ENCODE results near the gene PKP3. TPM values are rescaled to one million over a fixed set of nuclear protein-coding genes. Genes with fewer than 3 reads are reported as not detected.
"Not testable (repeated sequence)": the region's sequence is repeated elsewhere in the genome, so short reads cannot be mapped to it uniquely, and the experiment has no call there.

Gene PKP3
- total and polyA plus RNA-seq, 7 donors = 0.27 to 140 (median 57.1) TPM; not detected in 2

GRCh38 chr11:400241-400689 lies 6.3 kb downstream of the PKP3 start:
- no peak for DNase-seq
- 40 to 94% methylated on average over 50 of the region's 50 CpGs for WGBS, 2 donors
- H3K4me1 ChIP-seq = peaks cover 0 to 20% (median 14%) of the 10 kb centered on the region in 4 donors
- H3K27ac ChIP-seq = no peak overlapping the region
- peaks cover 0 to 23% (median 21%) of the 10 kb centered on the region in 3 donors for H3K27me3 ChIP-seq
- TF ChIP-seq POLR2A (IDR thresholded peaks at IDR 0.05) = no peak
- TF ChIP-seq CTCF (IDR thresholded peaks at IDR 0.05) = no peak
- no peak for TF ChIP-seq EP300 (IDR thresholded peaks at IDR 0.05)
- no peak for TF ChIP-seq POLR2AphosphoS5 (IDR thresholded peaks at IDR 0.05)
- intact Hi-C loops (cut with DNase I) = no loop called here
- no peak overlapping the region for H3K4me3 ChIP-seq
- no peaks in the 10 kb centered on the region for H3K36me3 ChIP-seq
- H3K9me3 ChIP-seq = no peaks in the 10 kb centered on the region

GRCh38 chr11:401196-401595 lies 7.2 kb downstream of the PKP3 start:
- H3K4me3 ChIP-seq; DNase-seq; H3K27ac ChIP-seq; intact Hi-C loops (cut with DNase I); H3K9me3 ChIP-seq; H3K36me3 ChIP-seq: not testable (repeated sequence)
- WGBS, 2 donors = 92% methylated on average over 52 of the region's 52 CpGs; no CpG with 5 or more reads in 1 of the 2 donors
- peaks cover 0 to 20% (median 20%) of the 10 kb centered on the region in 3 donors for H3K27me3 ChIP-seq
- peaks cover 0 to 28% (median 23%) of the 10 kb centered on the region in 4 donors for H3K4me1 ChIP-seq

GRCh38 chr11:403021-403760 lies 9.2 kb downstream of the PKP3 start:
- intact Hi-C loops (cut with DNase I) = no loop called here
- no peaks in the 10 kb centered on the region for H3K9me3 ChIP-seq
- no peak for DNase-seq
- 73 to 92% methylated on average over 55 of the region's 55 CpGs for WGBS, 2 donors
- TF ChIP-seq CTCF (IDR thresholded peaks at IDR 0.05) = no peak
- no peak for TF ChIP-seq POLR2A (IDR thresholded peaks at IDR 0.05)
- no peak for TF ChIP-seq EP300 (IDR thresholded peaks at IDR 0.05)
- no peak for TF ChIP-seq POLR2AphosphoS5 (IDR thresholded peaks at IDR 0.05)
- peaks cover 0 to 15% (median 15%) of the 10 kb centered on the region in 3 donors for H3K27me3 ChIP-seq
- peaks cover 0 to 27% (median 19%) of the 10 kb centered on the region in 4 donors for H3K4me1 ChIP-seq
- H3K36me3 ChIP-seq = no peaks in the 10 kb centered on the region
- no peak overlapping the region for H3K4me3 ChIP-seq
- no peak overlapping the region for H3K27ac ChIP-seq

GRCh38 chr11:403761-404431 lies 9.9 kb downstream of the PKP3 start:
- no peak overlapping the region for H3K27ac ChIP-seq
- peaks cover 0 to 27% (median 19%) of the 10 kb centered on the region in 4 donors for H3K4me1 ChIP-seq
- intact Hi-C loops (cut with DNase I) = no loop called here
- DNase-seq = no peak
- no peaks in the 10 kb centered on the region for H3K9me3 ChIP-seq
- no peak overlapping the region for H3K4me3 ChIP-seq
- H3K36me3 ChIP-seq = no peaks in the 10 kb centered on the region
- H3K27me3 ChIP-seq = peaks cover 0 to 15% (median 15%) of the 10 kb centered on the region in 3 donors
- no peak for TF ChIP-seq EP300 (IDR thresholded peaks at IDR 0.05)
- TF ChIP-seq CTCF (IDR thresholded peaks at IDR 0.05) = no peak
- no peak for TF ChIP-seq POLR2AphosphoS5 (IDR thresholded peaks at IDR 0.05)
- no peak for TF ChIP-seq POLR2A (IDR thresholded peaks at IDR 0.05)
- WGBS, 2 donors = 90 to 94% methylated on average over 27 of the region's 27 CpGs

Data from sigmoid colon (tissue), 7 donors.